HepG2 (cell line): ENCODE results near the gene CYBRD1. TPM values are rescaled to one million over a fixed set of nuclear protein-coding genes. Genes with fewer than 3 reads are reported as not detected.
"Not testable (repeated sequence)": the region's sequence is repeated elsewhere in the genome, so short reads cannot be mapped to it uniquely, and the experiment has no call there.

Experiments used
- ATAC-seq: fragments of 200-7000 bp; cut with Tn5 transposase; 3 replicates; pipeline ENCODE4 v1.9.1; 2020; ENCODE audit warnings: mild to moderate bottlenecking, moderate library complexity
- BruUV-seq: library from RNA; stranded (reverse); fragments of 400-500 nt; replicated peaks from 2 replicates; lab custom pipeline; 2021; lab: Mats Ljungman, UMichigan
- CTCF ChIA-PET: fragments of 300-600 bp; formaldehyde crosslinking; extraction: SDS; loops from one replicate; lab custom pipeline; 2021; ENCODE audit warnings: low total read pairs, inconsistent platforms, low intra/inter-chr PET ratio; lab: Yijun Ruan, JAX
- POLR2A ChIA-PET: fragments of 350-600 bp; sonication (Branson Sonifier 250); formaldehyde crosslinking; loops from one replicate; lab custom pipeline; 2020; ENCODE audit warnings: antibody characterized with exemption, inconsistent platforms; lab: Yijun Ruan, JAX
- DNase-seq: peaks from one replicate; pipeline ENCODE4 v3.0.0-alpha.2; 2015; ENCODE audit warnings: low spot score
- FAIRE-seq: peaks from 3 replicates; lab custom pipeline; 2011; peaks lifted over from hg19 to GRCh38; lab: Jason Lieb, UNC
- H2AFZ ChIP-seq: one replicate; pipeline ENCODE4 v1.6.1; 2011; ENCODE audit warnings: low read length, inconsistent platforms
- H3K27ac ChIP-seq: fragments of 300-600 bp; 3 replicates; pipeline ENCODE4 v1.8.0; 2011; ENCODE audit warnings: mixed run types, mild to moderate bottlenecking, mixed read lengths, low read length, inconsistent platforms; ENCODE audit not compliant: insufficient read depth; ENCODE audit errors: extremely low read length
- H3K27me3 ChIP-seq, 2 experiments: fragments of 200-600 bp in 1 of 2; 2 replicates in 1 of 2; 3 replicates in 1 of 2; pipeline versions ENCODE4 v1.6.0 to v1.8.0; 2011; ENCODE audit warnings: low read length in 2 of 2, mild to moderate bottlenecking in 2 of 2, moderate library complexity in 2 of 2, inconsistent platforms in 1 of 2; ENCODE audit not compliant: insufficient read depth in 2 of 2, control insufficient read depth in 1 of 2
- H3K36me3 ChIP-seq, 2 experiments: fragments of 200-600 bp in 1 of 2; replicated peaks in 1 of 2; 2 replicates in 1 of 2; 3 replicates in 1 of 2; pipeline versions ENCODE4 v1.5.1 to v1.8.0; 2011; ENCODE audit warnings: low read length in 2 of 2, inconsistent platforms in 1 of 2; ENCODE audit not compliant: insufficient read depth in 2 of 2, control insufficient read depth in 1 of 2
- H3K4me1 ChIP-seq: 2 replicates; pipeline ENCODE4 v1.5.1; 2012; ENCODE audit warnings: low read length, inconsistent platforms; ENCODE audit not compliant: insufficient read depth
- H3K4me2 ChIP-seq: 2 replicates; pipeline ENCODE4 v1.6.0; 2011; ENCODE audit warnings: low read depth, low read length, inconsistent platforms
- H3K4me3 ChIP-seq, 3 experiments: fragments of 200-600 bp in 1 of 3; sonication (generic), shearing (Covaris generic) in 1 of 3; replicated peaks in 1 of 3; 2 replicates each; pipeline ENCODE4 v1.5.1; 2011 to 2016; ENCODE audit warnings: low read length in 3 of 3, inconsistent platforms in 2 of 3, low read depth in 2 of 3, mild to moderate bottlenecking in 2 of 3, control low read depth in 1 of 3, mixed read lengths in 1 of 3; ENCODE audit not compliant: insufficient read depth in 1 of 3
- H3K79me2 ChIP-seq: one replicate; pipeline ENCODE4 v1.6.1; 2011; ENCODE audit warnings: low read length, inconsistent platforms; ENCODE audit not compliant: insufficient read depth
- H3K9ac ChIP-seq: 2 replicates; pipeline ENCODE4 v1.6.0; 2011; ENCODE audit warnings: mild to moderate bottlenecking, low read depth, low read length, inconsistent platforms; ENCODE audit not compliant: insufficient read depth
- H3K9me3 ChIP-seq: 2 replicates; pipeline ENCODE4 v1.5.1; 2012; ENCODE audit warnings: mild to moderate bottlenecking, low read length
- H4K20me1 ChIP-seq: 2 replicates; pipeline ENCODE4 v1.6.0; 2011; ENCODE audit warnings: inconsistent platforms, mild to moderate bottlenecking, low read length, moderate library complexity; ENCODE audit not compliant: insufficient read depth
- EEA1 ChIP-seq: sonication (generic); formaldehyde crosslinking; IDR thresholded peaks from 2 replicates; pipeline ENCODE4 v1.5.1; 2020; ENCODE audit warnings: mild to moderate bottlenecking, missing genetic modification reagents, borderline replicate concordance
- MAF1 ChIP-seq: sonication (generic); formaldehyde crosslinking; IDR thresholded peaks from 2 replicates; pipeline ENCODE4 v1.5.0; 2020; ENCODE audit warnings: missing genetic modification reagents, borderline replicate concordance
- NFIC ChIP-seq: IDR thresholded peaks from 2 replicates; pipeline ENCODE4 v1.6.1; 2012; ENCODE audit warnings: mild to moderate bottlenecking, low read length, inconsistent platforms
- PBX2 ChIP-seq: IDR thresholded peaks from 2 replicates; pipeline ENCODE4 v1.6.1; 2016; ENCODE audit warnings: control low read depth
- PHF20 ChIP-seq: sonication (generic); formaldehyde crosslinking; IDR thresholded peaks from 2 replicates; pipeline ENCODE4 v1.5.0; 2020; ENCODE audit warnings: mild to moderate bottlenecking, missing genetic modification reagents
- RAD51 ChIP-seq: fragments of 450-650 bp; IDR thresholded peaks from 2 replicates; pipeline ENCODE4 v1.6.1; 2016; ENCODE audit warnings: borderline replicate concordance
- SRSF9 ChIP-seq: fragments of 200-400 bp; formaldehyde crosslinking; IDR thresholded peaks from 2 replicates; pipeline ENCODE4 v1.6.1; 2018; ENCODE audit warnings: borderline replicate concordance, mild to moderate bottlenecking, low read depth, low read length; ENCODE audit not compliant: insufficient read depth, poor library complexity, severe bottlenecking
- ZNF30 ChIP-seq: sonication (generic); formaldehyde crosslinking; IDR thresholded peaks from 2 replicates; pipeline ENCODE4 v1.5.0; 2020; ENCODE audit warnings: mild to moderate bottlenecking, missing genetic modification reagents
- ZNF513 ChIP-seq: sonication (generic); formaldehyde crosslinking; conservative IDR thresholded peaks from 2 replicates; pipeline ENCODE4 v1.5.0; 2020; ENCODE audit warnings: missing genetic modification reagents
- ZNF589 ChIP-seq: sonication (generic); formaldehyde crosslinking; conservative IDR thresholded peaks from 2 replicates; pipeline ENCODE4 v1.8.0; 2022; ENCODE audit warnings: mild to moderate bottlenecking, moderate library complexity, missing genetic modification reagents
- ZNF878 ChIP-seq: sonication (generic); formaldehyde crosslinking; IDR thresholded peaks from 2 replicates; pipeline ENCODE4 v1.8.1; 2023; ENCODE audit warnings: mild to moderate bottlenecking, missing genetic modification reagents, moderate library complexity
- WGBS: methylation state at CpG from one replicate; pipeline ENCODE4 v1.1.6; 2017; ENCODE audit warnings: low lambda C conversion rate; 5-methylcytosine and 5-hydroxymethylcytosine counted together
- in situ Hi-C: cut with HindIII; loops from 2 replicates; pipeline ENCODE4 v1.10.0; 2017; ENCODE audit warnings: low pct_unique_long_range_greater_than_20kb; ENCODE audit not compliant: extremely low pct_ligation_motif_present
- intact Hi-C: fragments of 100-400 bp; cut with micrococcal nuclease; formaldehyde crosslinking; loops from one replicate; pipeline ENCODE4 v1.10.0; 2022; ENCODE audit not compliant: unreplicated experiment
- polyA plus RNA-seq, 8 experiments: library from polyadenylated mRNA; depleted of rRNA in 3 of 8; stranded (reverse) in 7 of 8; unstranded in 1 of 8; fragments of >200 nt; fragmentation: Illumina TruSeq in 4 of 8; extraction: Trizol in 4 of 8; gene quantifications; 2 replicates each; pipeline versions ENCODE4 v1.2.1 to v1.2.3, GENCODE V29; 2011 to 2016; ENCODE audit warnings: low read depth in 4 of 8, missing spikeins in 1 of 8, mixed read lengths in 1 of 8; ENCODE audit not compliant: insufficient read depth in 1 of 8
- total RNA-seq, 5 experiments: library from RNA; depleted of rRNA; stranded (reverse); fragments of >200 nt; fragmentation: Illumina TruSeq; extraction: Trizol; gene quantifications; 2 replicates each; pipeline ENCODE4 v1.2.3, GENCODE V29; 2016; ENCODE audit warnings: low read depth in 1 of 5
- TF ChIP-seq, protein P1 (sequence below): sonication (generic); formaldehyde crosslinking; IDR thresholded peaks from 2 replicates; pipeline ENCODE4 v1.5.0; 2020; ENCODE audit warnings: mild to moderate bottlenecking, missing genetic modification reagents, borderline replicate concordance

CYBRD1 gene
- total and polyA plus RNA-seq, 2 of the 13 experiments (the other 11 are each of a cell fraction or from before 2014, with no cell fraction given) = 0.13 to 0.42 TPM

- H3K9me3 ChIP-seq, H3K27me3 ChIP-seq, in situ Hi-C loops, H3K36me3 ChIP-seq, FAIRE-seq, H3K27ac ChIP-seq, BruUV-seq, ATAC-seq, POLR2A ChIA-PET, DNase-seq, H4K20me1 ChIP-seq, CTCF ChIA-PET, H3K4me3 ChIP-seq, H3K4me2 ChIP-seq, H3K9ac ChIP-seq, H3K4me1 ChIP-seq, H3K79me2 ChIP-seq, intact Hi-C loops, H2AFZ ChIP-seq: not testable (repeated sequence)
- WGBS = 73% methylated on average over 5 of the region's 5 CpGs
Observed at GRCh38 chr2:171497664-171498063, 24.6 kb upstream of the CYBRD1 start.

DNA sequence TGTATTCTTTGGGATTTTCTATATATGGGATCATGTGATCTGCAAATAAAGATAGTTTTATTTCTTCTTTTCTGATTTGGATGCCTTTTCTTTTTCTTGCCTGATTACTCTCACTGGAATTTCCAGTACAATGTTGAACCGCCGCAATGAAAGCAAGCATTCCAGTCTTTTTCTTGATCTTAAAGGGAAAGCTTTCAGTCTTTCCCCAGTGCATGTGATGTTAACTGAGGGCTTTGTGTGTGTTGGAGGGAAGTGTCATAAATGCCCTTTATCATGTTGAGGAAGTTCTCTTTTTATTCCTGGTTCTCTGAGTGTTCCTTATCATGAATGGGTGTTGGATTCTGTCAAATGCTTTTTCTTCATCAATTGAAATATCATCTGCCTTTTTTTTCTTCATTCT lies 16.9 kb upstream of the CYBRD1 start:
- no peak overlapping the region for H3K27ac ChIP-seq
- intact Hi-C loops (no loop called here), in situ Hi-C loops (no loop called here)
- DNase-seq (no peak), ATAC-seq (no peak), FAIRE-seq (no peak)
- no TSS peak for BruUV-seq
- no peaks in the 10 kb centered on the region for H3K4me1 ChIP-seq
- H3K9ac ChIP-seq = no peak overlapping the region
- H3K79me2 ChIP-seq = no peaks in the 10 kb centered on the region
- H4K20me1 ChIP-seq = no peaks in the 10 kb centered on the region
- 2% methylated on average over 2 of the region's 2 CpGs for WGBS
- H3K4me2 ChIP-seq = no peak overlapping the region
- H3K36me3 ChIP-seq = no peaks in the 10 kb centered on the region
- H3K4me3 ChIP-seq = no peak overlapping the region
- POLR2A ChIA-PET = no interaction called here
- H3K9me3 ChIP-seq = no peaks in the 10 kb centered on the region
- H2AFZ ChIP-seq = no peak overlapping the region
- CTCF ChIA-PET = no interaction called here
- no peaks in the 10 kb centered on the region; a peak in 1 of 5 replicates for H3K27me3 ChIP-seq
- TF ChIP-seq MAF1 (CRISPR knock-in tag) (no peak), ZNF589 (CRISPR knock-in tag) (no peak), RAD51 (no peak), ZNF513 (no peak), ZNF878 (CRISPR knock-in tag) (no peak), ZNF30 (CRISPR knock-in tag) (no peak), EEA1 (CRISPR knock-in tag) (no peak), PHF20 (CRISPR knock-in tag) (no peak), PBX2 (CRISPR knock-in tag) (no peak), SRSF9 (no peak), NFIC (no peak)
- TF ChIP-seq, protein P1, sequence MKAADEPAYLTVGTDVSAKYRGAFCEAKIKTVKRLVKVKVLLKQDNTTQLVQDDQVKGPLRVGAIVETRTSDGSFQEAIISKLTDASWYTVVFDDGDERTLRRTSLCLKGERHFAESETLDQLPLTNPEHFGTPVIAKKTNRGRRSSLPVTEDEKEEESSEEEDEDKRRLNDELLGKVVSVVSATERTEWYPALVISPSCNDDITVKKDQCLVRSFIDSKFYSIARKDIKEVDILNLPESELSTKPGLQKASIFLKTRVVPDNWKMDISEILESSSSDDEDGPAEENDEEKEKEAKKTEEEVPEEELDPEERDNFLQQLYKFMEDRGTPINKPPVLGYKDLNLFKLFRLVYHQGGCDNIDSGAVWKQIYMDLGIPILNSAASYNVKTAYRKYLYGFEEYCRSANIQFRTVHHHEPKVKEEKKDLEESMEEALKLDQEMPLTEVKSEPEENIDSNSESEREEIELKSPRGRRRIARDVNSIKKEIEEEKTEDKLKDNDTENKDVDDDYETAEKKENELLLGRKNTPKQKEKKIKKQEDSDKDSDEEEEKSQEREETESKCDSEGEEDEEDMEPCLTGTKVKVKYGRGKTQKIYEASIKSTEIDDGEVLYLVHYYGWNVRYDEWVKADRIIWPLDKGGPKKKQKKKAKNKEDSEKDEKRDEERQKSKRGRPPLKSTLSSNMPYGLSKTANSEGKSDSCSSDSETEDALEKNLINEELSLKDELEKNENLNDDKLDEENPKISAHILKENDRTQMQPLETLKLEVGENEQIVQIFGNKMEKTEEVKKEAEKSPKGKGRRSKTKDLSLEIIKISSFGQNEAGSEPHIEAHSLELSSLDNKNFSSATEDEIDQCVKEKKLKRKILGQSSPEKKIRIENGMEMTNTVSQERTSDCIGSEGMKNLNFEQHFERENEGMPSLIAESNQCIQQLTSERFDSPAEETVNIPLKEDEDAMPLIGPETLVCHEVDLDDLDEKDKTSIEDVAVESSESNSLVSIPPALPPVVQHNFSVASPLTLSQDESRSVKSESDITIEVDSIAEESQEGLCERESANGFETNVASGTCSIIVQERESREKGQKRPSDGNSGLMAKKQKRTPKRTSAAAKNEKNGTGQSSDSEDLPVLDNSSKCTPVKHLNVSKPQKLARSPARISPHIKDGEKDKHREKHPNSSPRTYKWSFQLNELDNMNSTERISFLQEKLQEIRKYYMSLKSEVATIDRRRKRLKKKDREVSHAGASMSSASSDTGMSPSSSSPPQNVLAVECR = no peak
